DND-41 (cell line): Measurements from ENCODE around the gene PSEN2.

Source experiments
- ATAC-seq: fragments of 200-7000 bp; cut with Tn5 transposase; 3 replicates; pipeline ENCODE4 v1.9.1; 2021; ENCODE audit warnings: low read depth; ENCODE audit not compliant: insufficient read depth
- DNase-seq: peaks from one replicate; pipeline ENCODE4 v3.0.0-alpha.2; 2020
- H2AFZ ChIP-seq: 2 replicates; pipeline ENCODE4 v1.6.0; 2012; ENCODE audit warnings: low read depth, low read length
- H3K27ac ChIP-seq: 2 replicates; pipeline ENCODE4 v1.5.1; 2012; ENCODE audit warnings: low read length, inconsistent platforms
- H3K27me3 ChIP-seq: fragments of 200-600 bp; sonication (generic); 2 replicates; pipeline ENCODE4 v1.6.0; 2012; ENCODE audit warnings: low read length, mild to moderate bottlenecking, inconsistent platforms; ENCODE audit not compliant: insufficient read depth, poor library complexity
- H3K36me3 ChIP-seq: 2 replicates; pipeline ENCODE4 v1.5.1; 2012; ENCODE audit warnings: low read length, inconsistent platforms; ENCODE audit not compliant: insufficient read depth
- H3K4me1 ChIP-seq: 2 replicates; pipeline ENCODE4 v1.5.1; 2012; ENCODE audit warnings: mild to moderate bottlenecking, low read length; ENCODE audit not compliant: insufficient read depth
- H3K4me2 ChIP-seq: 2 replicates; pipeline ENCODE4 v1.6.0; 2012; ENCODE audit warnings: mild to moderate bottlenecking, moderate library complexity, low read length, inconsistent platforms; ENCODE audit not compliant: insufficient read depth
- H3K4me3 ChIP-seq, 2 experiments: fragments of 200-600 bp in 1 of 2; shearing (Covaris generic) in 1 of 2; 2 replicates each; pipeline ENCODE4 v1.5.1; 2012 to 2016; ENCODE audit warnings: inconsistent platforms in 2 of 2, low read length in 2 of 2, mild to moderate bottlenecking in 2 of 2, low read depth in 1 of 2, moderate library complexity in 1 of 2
- H3K79me2 ChIP-seq: 2 replicates; pipeline ENCODE4 v1.6.0; 2012; ENCODE audit warnings: low read length, inconsistent platforms; ENCODE audit not compliant: insufficient read depth
- H3K9ac ChIP-seq: 2 replicates; pipeline ENCODE4 v1.6.0; 2012; ENCODE audit warnings: low read depth, mild to moderate bottlenecking, inconsistent platforms, low read length, moderate library complexity
- H3K9me3 ChIP-seq: 2 replicates; pipeline ENCODE4 v1.5.1; 2012; ENCODE audit warnings: low read length, moderate library complexity, mild to moderate bottlenecking, inconsistent platforms; ENCODE audit not compliant: insufficient read depth, severe bottlenecking
- H4K20me1 ChIP-seq: 2 replicates; pipeline ENCODE4 v1.6.0; 2012; ENCODE audit warnings: low read length; ENCODE audit not compliant: insufficient read depth
- EZH2 ChIP-seq: IDR thresholded peaks from 3 replicates; pipeline ENCODE4 v1.6.1; 2012; ENCODE audit warnings: borderline replicate concordance, low read depth, mild to moderate bottlenecking, moderate library complexity, low read length, inconsistent platforms; ENCODE audit not compliant: severe bottlenecking
- TF ChIP-seq, protein P1 (sequence below): IDR thresholded peaks from 2 replicates; pipeline ENCODE4 v1.5.1; 2012; ENCODE audit warnings: borderline replicate concordance, low read length, moderate library complexity, mild to moderate bottlenecking; ENCODE audit not compliant: poor library complexity, severe bottlenecking; ENCODE audit errors: extremely low read depth

PSEN2 gene

DNA sequence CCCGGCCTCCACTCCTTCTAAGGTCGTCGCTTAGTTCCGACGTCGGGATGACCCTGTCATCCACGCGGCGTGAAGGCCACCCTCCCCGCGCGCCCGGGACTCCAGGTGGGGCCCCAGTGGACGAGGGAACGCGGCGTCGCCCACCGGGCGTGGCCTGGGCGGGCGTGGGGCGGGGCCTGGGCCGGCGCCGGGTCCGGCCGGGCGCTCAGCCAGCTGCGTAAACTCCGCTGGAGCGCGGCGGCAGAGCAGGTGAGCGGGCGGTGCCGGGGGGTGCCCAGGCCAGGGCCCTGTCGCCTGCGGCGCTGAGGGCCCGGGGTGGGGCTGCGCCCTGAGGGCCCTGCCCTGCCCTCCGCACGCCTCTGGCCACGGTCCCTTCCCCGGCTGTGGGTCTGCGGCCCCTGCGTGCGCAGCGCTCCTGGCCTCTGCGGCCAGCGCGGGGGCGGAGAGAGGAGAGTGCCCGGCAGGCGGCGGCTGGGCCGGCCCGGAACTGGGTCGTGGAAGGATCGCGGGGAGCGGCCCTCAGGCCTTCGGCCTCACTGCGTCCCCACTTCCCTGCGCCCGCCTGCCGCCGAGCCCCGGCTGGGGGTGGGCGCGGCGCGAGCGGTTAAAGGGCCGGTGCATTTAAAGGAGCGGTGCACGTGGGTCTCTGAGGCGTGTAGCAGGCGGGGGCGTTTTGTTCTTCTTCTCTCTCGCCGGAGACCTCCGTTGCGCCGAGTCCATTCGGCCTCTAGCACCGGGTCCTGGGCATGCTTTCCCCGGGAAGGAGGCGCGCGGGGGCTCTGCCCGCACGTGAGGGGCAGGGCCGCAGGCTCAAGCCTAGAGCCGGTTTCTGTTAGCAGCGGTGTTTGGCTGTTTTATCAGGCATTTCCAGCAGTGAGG lies at the start of gene PSEN2:
Gene PSEN2 (plus strand): TSS at position 216 of the 879 bp plus-strand sequence. CDS start 11,292 bp downstream, outside the sequence.
- Histone ChIP-seq H3K4me1 (no peaks in the 10 kb centered on the region), H3K9me3 (no peaks in the 10 kb centered on the region), H3K4me2 (no peak within 1 kb of the TSS), H3K27ac (no peak within 1 kb of the TSS), H3K27me3 (peaks cover 23% of the 10 kb centered on the region), H2AFZ (no peak within 1 kb of the TSS), H4K20me1 (no peaks in the 10 kb centered on the region; the same call in 1 of the 2 replicates), H3K4me3 (no peak within 1 kb of the TSS), H3K79me2 (no peaks in the 10 kb centered on the region), H3K9ac (no peak within 1 kb of the TSS), H3K36me3 (no peaks in the 10 kb centered on the region)
- DNase-seq = no peak
- TF ChIP-seq, protein P1, sequence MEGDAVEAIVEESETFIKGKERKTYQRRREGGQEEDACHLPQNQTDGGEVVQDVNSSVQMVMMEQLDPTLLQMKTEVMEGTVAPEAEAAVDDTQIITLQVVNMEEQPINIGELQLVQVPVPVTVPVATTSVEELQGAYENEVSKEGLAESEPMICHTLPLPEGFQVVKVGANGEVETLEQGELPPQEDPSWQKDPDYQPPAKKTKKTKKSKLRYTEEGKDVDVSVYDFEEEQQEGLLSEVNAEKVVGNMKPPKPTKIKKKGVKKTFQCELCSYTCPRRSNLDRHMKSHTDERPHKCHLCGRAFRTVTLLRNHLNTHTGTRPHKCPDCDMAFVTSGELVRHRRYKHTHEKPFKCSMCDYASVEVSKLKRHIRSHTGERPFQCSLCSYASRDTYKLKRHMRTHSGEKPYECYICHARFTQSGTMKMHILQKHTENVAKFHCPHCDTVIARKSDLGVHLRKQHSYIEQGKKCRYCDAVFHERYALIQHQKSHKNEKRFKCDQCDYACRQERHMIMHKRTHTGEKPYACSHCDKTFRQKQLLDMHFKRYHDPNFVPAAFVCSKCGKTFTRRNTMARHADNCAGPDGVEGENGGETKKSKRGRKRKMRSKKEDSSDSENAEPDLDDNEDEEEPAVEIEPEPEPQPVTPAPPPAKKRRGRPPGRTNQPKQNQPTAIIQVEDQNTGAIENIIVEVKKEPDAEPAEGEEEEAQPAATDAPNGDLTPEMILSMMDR = no peak
- no peak for TF ChIP-seq EZH2
- no peak for ATAC-seq

DNA sequence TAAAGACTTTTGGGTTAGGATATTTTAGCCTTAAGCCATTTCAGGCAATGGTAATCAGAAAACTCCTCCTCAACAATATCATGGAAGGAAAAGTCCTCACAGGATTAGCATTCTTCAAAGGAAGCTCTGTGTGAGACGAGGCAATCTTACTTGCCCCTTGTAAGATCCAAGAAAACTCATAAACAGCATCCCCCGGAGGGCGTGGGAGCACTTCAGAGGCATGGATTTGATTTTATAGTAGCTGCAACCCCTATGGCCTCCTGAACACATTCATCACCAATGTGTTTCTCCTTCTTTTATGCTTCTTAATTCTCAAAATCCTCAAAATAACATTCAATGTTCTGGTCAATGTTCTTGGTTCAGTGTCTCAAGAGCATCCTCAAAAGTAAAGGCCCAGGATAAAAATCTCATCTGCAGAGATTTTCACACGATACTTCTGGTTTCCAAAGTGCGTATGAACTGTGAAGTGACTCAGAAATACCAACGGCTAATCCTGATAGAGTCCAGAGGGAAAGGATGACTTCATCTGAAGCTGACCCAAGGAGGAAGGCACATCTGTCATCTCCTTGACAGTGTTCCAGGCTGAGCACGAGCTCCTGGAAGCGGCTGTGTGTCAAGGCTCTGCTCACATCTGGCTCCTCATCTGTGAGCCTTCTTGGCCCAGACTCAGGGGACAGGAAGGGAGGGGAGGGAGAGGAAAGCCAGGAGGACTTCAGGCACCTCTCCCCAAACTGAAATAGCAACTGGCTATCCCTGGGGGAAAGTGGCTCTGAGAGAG lies 49.3 kb upstream of the PSEN2 start:
- Histone ChIP-seq H3K4me2 (no peak overlapping the region), H2AFZ (no peak overlapping the region), H3K27me3 (peaks cover under 1% of the 10 kb centered on the region), H3K4me1 (no peaks in the 10 kb centered on the region), H3K4me3 (no peak overlapping the region), H3K36me3 (no peaks in the 10 kb centered on the region), H3K9ac (no peak overlapping the region), H3K79me2 (no peaks in the 10 kb centered on the region), H3K27ac (no peak overlapping the region), H3K9me3 (no peaks in the 10 kb centered on the region), H4K20me1 (no peaks in the 10 kb centered on the region)
- ATAC-seq (no peak), DNase-seq (no peak)
- no peak for TF ChIP-seq EZH2
- TF ChIP-seq, protein P1 = no peak

DNA sequence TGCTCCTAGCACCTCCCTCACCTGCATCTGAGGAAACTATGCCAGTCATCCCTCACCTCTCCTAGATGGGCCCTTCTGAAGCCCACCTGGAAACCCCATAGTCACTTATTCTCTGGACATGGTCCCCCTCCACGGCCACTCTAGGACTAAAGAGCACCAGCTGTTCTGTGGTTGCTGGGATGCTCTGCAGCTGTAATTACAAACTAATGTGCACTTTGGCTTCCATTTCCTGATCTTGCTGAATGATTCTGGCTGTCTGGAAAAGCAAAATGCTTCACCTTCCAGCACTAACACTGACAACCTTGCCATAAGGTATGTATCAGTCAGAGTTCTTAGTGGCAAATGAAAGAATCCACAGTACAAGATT lies 48.7 kb upstream of the PSEN2 start:
- TF ChIP-seq, protein P1 = no peak
- TF ChIP-seq EZH2 = no peak
- Histone ChIP-seq H3K9me3 (no peaks in the 10 kb centered on the region), H3K4me2 (no peak overlapping the region), H3K79me2 (no peaks in the 10 kb centered on the region), H3K4me1 (no peaks in the 10 kb centered on the region), H3K27me3 (no peaks in the 10 kb centered on the region), H3K9ac (no peak overlapping the region), H4K20me1 (no peaks in the 10 kb centered on the region), H3K27ac (no peak overlapping the region), H2AFZ (no peak overlapping the region), H3K4me3 (no peak overlapping the region), H3K36me3 (no peaks in the 10 kb centered on the region)
- no peak for DNase-seq
- no peak for ATAC-seq
